GM19452 (cell line): Measurements from ENCODE around the gene UVSSA.
"Not testable (repeated sequence)": the region's sequence is repeated elsewhere in the genome, so short reads cannot be mapped to it uniquely, and the experiment has no call there.

ENCODE experiments used
- ATAC-seq: cut with Tn5 transposase; IDR thresholded peaks from one replicate; pipeline ENCODE4 v1.9.1; 2021; ENCODE audit not compliant: unreplicated experiment

The UVSSA gene

DNA sequence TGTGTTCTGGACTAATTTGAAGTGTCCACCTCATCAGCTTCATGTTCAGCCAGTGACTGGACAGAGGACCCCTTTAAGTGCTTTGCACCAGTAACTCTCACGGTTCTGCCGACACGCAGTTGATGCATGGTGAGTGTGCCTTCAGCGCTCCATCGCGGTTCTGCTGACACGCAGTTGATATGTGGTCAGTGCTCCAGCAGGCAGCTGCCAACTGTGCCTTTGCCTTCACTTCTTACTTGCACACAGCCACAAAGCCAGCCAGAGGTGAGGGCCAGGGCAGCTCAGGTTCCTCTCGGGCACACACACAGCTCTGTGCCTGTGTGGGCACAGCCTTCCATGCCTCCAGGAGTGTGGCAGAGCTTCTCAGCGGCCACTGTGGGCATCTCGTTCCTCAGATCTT lies 46.9 kb downstream of the UVSSA start:
- ATAC-seq = no peak

DNA sequence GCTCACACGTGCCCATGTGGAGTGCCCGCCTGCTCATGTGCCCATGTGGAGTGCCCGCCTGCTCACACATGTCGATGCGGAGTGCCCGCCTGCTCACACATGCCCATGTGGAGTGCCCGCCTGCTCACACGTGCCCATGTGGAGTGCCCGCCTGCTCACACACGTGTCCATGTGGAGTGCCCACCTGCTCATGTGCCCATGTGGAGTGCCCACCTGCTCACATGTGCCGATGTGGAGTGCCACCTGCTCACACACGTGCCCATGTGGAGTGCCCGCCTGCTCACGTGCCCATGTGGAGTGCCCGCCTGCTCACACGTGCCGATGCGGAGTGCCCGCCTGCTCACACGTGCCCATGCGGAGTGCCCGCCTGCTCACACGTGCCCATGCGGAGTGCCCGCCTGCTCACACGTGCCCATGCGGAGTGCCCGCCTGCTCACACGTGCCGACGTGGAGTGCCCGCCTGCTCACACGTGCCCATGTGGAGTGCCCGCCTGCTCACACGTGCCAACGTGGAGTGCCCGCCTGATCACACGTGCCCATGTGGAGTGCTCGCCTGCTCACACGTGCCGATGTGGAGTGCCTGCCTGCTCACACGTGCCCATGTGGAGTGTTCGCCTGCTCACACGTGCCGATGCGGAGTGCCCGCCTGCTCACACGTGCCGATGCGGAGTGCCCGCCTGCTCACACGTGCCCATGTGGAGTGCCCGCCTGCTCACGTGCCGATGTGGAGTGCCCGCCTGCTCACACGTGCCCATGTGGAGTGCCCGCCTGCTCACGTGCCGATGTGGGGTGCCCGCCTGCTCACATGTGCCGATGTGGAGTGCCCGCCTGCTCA lies 47.8 kb downstream of the UVSSA start:
- ATAC-seq = not testable (repeated sequence)

DNA sequence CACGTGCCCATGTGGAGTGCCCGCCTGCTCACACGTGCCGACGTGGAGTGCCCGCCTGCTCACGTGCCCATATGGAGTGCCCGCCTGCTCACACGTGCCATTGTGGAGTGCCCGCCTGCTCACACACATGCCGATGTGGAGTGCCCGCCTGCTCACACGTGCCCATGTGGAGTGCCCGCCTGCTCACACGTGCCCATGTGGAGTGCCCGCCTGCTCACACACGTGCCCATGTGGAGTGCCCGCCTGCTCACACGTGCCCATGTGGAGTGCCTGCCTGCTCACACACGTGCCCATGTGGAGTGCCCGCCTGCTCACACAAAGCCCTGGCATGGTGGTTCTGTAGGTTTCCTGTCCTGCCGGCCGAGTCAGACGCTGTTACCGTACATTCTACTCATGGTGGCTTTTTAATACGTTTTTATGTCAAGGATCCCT lies 48.4 kb downstream of the UVSSA start:
- not testable (repeated sequence) for ATAC-seq

- no peak for ATAC-seq
Measured at GRCh38 chr4:1395941-1396805, 49.2 kb downstream of the UVSSA start.

GRCh38 chr4:1396806-1397455 lies 49.9 kb downstream of the UVSSA start:
- no peak for ATAC-seq

GRCh38 chr4:1398681-1399507 lies 51.9 kb downstream of the UVSSA start:
- ATAC-seq = no peak

GRCh38 chr4:1399508-1400190 lies 52.6 kb downstream of the UVSSA start:
- ATAC-seq = no peak

DNA sequence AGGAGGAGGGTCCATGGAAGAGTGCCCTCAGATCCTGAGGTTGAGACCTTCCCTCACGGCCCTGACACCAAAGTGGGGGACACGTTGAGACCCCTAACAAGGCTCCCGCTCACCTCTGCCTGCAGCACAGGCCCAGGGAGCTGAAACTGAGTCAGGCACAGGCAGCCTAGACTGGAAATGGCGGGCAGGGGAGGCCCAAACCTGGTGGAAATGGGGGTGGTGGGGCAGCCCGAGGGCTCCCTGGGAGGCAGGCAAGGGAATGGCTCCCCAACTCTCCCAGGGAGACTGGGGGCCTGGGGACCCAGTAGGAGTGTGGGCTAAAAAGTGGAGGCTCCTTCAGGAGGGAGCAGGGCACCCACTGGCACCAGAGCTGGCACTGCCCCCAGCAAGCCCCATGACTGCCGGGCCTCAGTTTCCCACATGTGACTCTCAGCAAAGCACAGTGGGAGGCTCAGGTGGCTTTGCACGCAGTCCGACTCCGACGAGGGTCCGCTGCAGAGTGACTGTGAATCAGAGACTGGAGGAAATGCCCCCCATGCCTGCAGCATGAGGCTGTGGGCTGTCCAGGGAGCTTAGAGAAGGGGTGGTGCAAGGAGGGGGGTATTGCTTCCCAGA lies 53.3 kb downstream of the UVSSA start:
- no peak for ATAC-seq

- ATAC-seq = no peak
Measured at GRCh38 chr4:1400831-1401408, 53.9 kb downstream of the UVSSA start.

DNA sequence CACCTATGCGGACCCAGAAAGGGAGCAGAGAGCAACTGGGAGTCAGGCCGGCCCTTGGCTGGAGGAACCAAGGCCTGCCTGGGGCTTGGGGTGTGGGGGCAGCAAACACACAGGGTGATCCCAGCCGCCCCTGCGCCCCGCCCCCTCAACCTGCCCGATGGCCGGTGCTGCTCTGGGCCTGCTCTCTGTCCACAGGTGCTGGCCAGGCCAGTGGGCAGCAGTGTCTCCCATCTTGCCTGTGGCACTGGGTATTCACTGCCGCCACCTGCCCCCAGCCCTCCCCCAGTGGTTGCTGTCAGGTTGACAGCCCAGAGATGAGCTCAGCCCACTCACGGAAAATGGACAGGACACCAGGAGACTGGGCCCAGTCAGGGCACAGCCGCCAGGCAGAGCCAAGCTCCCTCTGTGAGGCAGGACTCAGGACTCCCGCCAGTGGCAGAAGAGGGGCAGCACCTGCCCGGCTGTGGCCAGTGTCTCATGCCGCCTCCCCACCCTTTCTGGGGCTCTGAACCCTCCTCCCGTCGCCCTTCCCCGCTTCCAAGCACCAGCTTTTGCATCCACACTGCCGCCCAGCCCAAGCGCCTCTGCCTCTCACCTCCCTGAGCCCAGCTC lies 54.5 kb downstream of the UVSSA start:
- no peak for ATAC-seq

GRCh38 chr4:1402021-1402515 lies 55.1 kb downstream of the UVSSA start:
- no peak for ATAC-seq

- no peak for ATAC-seq
Measured at GRCh38 chr4:1402516-1403091, 55.6 kb downstream of the UVSSA start.

DNA sequence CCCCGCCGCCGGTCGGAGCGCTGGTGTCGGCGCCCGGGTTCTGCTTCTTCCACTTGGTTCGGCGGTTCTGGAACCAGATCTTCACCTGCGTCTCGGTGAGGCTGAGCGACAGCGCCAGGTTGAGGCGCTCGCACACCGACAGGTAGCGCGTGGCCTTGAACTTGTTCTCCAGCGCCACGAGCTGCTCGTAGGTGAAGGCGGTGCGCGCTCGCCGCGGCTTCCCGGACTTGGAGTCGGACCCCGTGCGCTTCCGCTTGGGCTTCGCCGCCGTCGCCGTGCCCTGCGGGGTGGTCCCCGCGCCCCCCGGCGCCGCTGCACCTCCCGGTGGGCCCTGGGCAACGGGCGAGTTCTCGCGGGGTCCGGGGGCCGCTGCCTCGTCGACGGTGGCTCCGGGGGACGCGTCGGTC lies 56.2 kb downstream of the UVSSA start:
- ATAC-seq = no peak

DNA sequence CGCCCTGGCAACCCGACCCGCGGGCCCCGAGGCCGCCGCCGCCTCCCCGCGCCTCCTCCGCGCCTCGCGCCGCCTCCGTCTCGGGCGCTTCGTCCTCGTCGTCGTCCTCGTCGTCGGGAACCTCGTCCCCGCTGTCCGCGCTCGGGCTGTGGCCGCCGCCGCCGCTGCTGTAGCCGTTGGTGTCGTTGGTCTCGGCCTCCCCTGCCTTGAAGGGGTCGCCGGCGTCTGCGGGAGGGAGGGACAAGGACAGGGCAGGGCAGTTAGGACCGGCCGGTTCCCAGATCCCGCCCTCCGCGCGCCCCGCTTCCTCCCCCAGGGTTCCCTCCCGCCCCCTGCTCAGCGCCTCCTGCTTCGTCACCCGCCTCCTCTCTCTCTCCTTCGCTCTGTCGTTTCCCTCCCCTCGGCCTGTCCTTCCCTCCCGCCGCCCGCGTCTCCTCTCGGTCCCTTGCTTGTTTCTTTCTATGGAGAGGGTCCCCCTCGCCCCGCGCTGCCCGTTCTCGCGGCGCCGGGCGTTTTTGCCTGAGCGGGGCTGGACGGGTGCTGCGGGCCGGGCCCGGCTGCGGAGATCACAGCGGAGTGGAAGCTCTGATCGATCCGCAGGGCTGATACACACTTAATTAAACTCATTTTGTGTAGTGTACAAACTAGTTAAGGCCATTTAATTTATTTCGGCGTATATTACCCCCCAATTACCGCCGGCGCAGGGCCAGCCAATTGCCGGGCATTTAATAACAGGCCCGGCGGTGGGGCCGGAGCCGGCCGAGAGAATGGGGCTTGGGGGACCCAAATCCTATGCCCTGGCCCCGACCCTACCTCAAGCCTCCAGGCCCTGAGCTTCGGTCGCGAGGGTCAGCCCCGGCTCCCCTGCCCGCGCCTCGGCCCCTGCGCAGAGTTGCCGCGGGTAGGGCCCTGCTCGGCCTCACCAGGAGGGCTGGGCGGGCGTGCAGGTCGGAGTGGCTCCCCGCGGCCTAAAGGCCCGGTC lies 56.9 kb downstream of the UVSSA start:
- ATAC-seq = no peak

- ATAC-seq = no peak
Measured at GRCh38 chr4:1404573-1405253, 57.7 kb downstream of the UVSSA start.

DNA sequence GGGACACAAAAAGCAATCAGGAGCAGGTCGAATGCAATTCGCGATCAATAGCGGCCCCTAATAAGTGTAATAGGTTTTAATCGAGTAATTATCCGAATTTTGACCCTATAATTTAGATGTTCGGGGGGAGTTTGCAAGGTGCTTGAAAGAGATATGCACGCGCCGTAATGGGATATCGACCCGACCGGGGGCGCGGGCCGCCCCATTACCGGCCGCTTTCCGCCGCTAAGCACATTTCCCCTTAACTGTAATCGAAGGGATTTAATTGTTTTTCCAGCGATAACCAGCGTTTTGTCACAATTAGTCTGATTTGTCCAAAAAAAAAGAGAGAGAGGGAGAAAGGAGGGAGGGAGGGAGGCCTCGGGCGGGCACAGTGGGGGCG lies 58.2 kb downstream of the UVSSA start:
- no peak for ATAC-seq
